GM18873 (cell line): ENCODE measurements around the gene KIF26B.
"Not testable (repeated sequence)": the region's sequence is repeated elsewhere in the genome, so short reads cannot be mapped to it uniquely, and the experiment has no call there.

Source experiments
- ATAC-seq: cut with Tn5 transposase; IDR thresholded peaks from one replicate; pipeline ENCODE4 v1.9.1; 2021; ENCODE audit warnings: mild to moderate bottlenecking, moderate library complexity, moderate number of reproducible peaks; ENCODE audit not compliant: unreplicated experiment, low FRiP score

Gene KIF26B

GRCh38 chr1:245652660-245653427 lies 498.1 kb downstream of the KIF26B start:
- no peak for ATAC-seq

- ATAC-seq, result no peak
These were observed 499.8 kb downstream of the KIF26B start for GRCh38 chr1:245654460-245655050.

- ATAC-seq, result no peak
These were observed 501.5 kb downstream of the KIF26B start for GRCh38 chr1:245656189-245656717.

- ATAC-seq, result no peak
These were observed 502.6 kb downstream of the KIF26B start for GRCh38 chr1:245657371-245657770.

- ATAC-seq, result no peak
These were observed 508.6 kb downstream of the KIF26B start for GRCh38 chr1:245663373-245663772.

GRCh38 chr1:245663841-245664240 lies 509.1 kb downstream of the KIF26B start:
- no peak for ATAC-seq

- no peak for ATAC-seq
These were observed 511.6 kb downstream of the KIF26B start for GRCh38 chr1:245666412-245666811.

GRCh38 chr1:245671349-245671748 lies 516.6 kb downstream of the KIF26B start:
- no peak for ATAC-seq

- no peak for ATAC-seq
These were observed 517.4 kb downstream of the KIF26B start for GRCh38 chr1:245671966-245672767.

GRCh38 chr1:245672836-245673656 lies 518.3 kb downstream of the KIF26B start:
- ATAC-seq, result not testable (repeated sequence)

GRCh38 chr1:245673881-245674414 lies 519.2 kb downstream of the KIF26B start:
- ATAC-seq, result no peak

- no peak for ATAC-seq
These were observed 522.9 kb downstream of the KIF26B start for GRCh38 chr1:245677461-245678240.

- ATAC-seq, result no peak
These were observed 524.2 kb downstream of the KIF26B start for GRCh38 chr1:245678860-245679411.

GRCh38 chr1:245679821-245680780 lies 525.3 kb downstream of the KIF26B start:
- ATAC-seq, result no peak

GRCh38 chr1:245682638-245683628 lies 528.1 kb downstream of the KIF26B start:
- no peak for ATAC-seq

GRCh38 chr1:245683676-245684075 lies 528.9 kb downstream of the KIF26B start:
- no peak for ATAC-seq

- ATAC-seq, result no peak
These were observed 529.4 kb downstream of the KIF26B start for GRCh38 chr1:245684166-245684565.
